ENCODE data around the gene ESRRB. TPM values are rescaled to one million over a fixed set of nuclear protein-coding genes. Genes with fewer than 3 reads are reported as not detected.

Gene ESRRB
- total and polyA plus RNA-seq, 2 donors, result 0.04 TPM; not detected in 1

DNA sequence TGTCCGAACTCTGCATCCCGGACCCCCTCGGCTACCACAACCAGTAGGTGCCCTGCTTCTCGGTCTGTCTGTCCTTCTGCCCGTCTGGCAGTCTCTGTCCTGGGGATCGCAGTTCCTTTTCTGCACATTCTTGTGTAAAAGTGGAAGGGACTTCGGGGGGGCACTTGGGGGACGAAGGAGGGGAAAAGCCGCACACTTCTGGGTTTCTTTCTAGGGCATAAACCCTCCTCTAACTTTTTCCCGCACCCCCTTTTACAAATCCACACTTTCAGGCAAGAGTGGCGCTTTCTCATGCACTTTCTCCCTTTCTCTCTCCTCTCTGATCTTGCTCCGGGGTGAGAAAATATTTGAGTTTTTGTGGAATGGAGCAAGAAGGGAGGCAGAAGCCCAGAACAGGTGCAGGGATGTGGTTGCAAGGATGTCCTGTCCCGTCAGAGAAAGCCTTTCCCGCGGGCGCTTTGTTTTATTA, 506 bp downstream of the ESRRB start:
- Histone ChIP-seq H3K36me3 (ENCODE audit: insufficient read depth) (no peaks in the 10 kb centered on the region), H3K27ac (ENCODE audit: low read depth) (no peak overlapping the region), H3K4me1 (ENCODE audit: insufficient read depth) (no peaks in the 10 kb centered on the region), H3K4me3 (ENCODE audit: low read depth, low read length) (no peak overlapping the region)
- 2% methylated on average over 16 of the region's 16 CpGs for WGBS
- no peak for DNase-seq (ENCODE audit: extremely low spot score)

- WGBS, result under 1% methylated on average over 80 of the region's 80 CpGs
- Histone ChIP-seq H3K27ac (ENCODE audit: low read depth) (no peak overlapping the region), H3K4me3 (ENCODE audit: low read depth, low read length) (no peak overlapping the region), H3K4me1 (ENCODE audit: insufficient read depth) (no peaks in the 10 kb centered on the region), H3K36me3 (ENCODE audit: insufficient read depth) (no peaks in the 10 kb centered on the region)
- DNase-seq (ENCODE audit: extremely low spot score), result no peak
Measured at GRCh38 chr14:76376878-76377734, 1.2 kb downstream of the ESRRB start.

DNA sequence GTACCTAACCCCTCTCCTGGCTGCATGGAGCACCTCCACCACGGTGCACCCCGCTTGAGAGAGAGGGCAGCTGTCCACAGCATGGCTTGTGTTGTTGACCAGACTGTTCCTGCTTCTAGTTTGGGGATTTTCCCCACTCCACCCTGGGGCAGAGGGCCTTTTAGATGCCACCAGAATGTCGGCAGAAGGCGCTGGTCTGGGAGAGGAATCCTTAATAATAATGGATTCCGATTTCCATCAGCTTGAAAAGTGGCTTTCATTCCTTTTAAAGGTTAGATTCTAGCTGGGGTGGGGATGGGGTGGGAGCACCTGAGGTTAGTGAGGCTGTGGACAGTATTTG, 1.8 kb downstream of the ESRRB start:
- H3K4me1 ChIP-seq (ENCODE audit: insufficient read depth), result no peaks in the 10 kb centered on the region
- no peaks in the 10 kb centered on the region for H3K36me3 ChIP-seq (ENCODE audit: insufficient read depth)
- 15% methylated on average over 5 of the region's 5 CpGs for WGBS
- no peak for DNase-seq (ENCODE audit: extremely low spot score)
- no peak overlapping the region for H3K4me3 ChIP-seq (ENCODE audit: low read depth, low read length)
- H3K27ac ChIP-seq (ENCODE audit: low read depth), result no peak overlapping the region

GRCh38 chr14:76380991-76381390, 5.1 kb downstream of the ESRRB start:
- Histone ChIP-seq H3K36me3 (ENCODE audit: insufficient read depth) (no peaks in the 10 kb centered on the region), H3K4me1 (ENCODE audit: insufficient read depth) (no peaks in the 10 kb centered on the region), H3K27ac (ENCODE audit: low read depth) (no peak overlapping the region), H3K4me3 (ENCODE audit: low read depth, low read length) (no peak overlapping the region)
- 18% methylated on average over 7 of the region's 7 CpGs for WGBS
- DNase-seq (ENCODE audit: extremely low spot score), result no peak

- Histone ChIP-seq H3K27ac (ENCODE audit: low read depth) (no peak overlapping the region), H3K4me1 (ENCODE audit: insufficient read depth) (no peaks in the 10 kb centered on the region), H3K4me3 (ENCODE audit: low read depth, low read length) (no peak overlapping the region), H3K36me3 (ENCODE audit: insufficient read depth) (no peaks in the 10 kb centered on the region)
- WGBS, result 77% methylated on average over 7 of the region's 7 CpGs
- DNase-seq (ENCODE audit: extremely low spot score), result no peak
Measured at GRCh38 chr14:76381817-76382494, 6.0 kb downstream of the ESRRB start.

DNA sequence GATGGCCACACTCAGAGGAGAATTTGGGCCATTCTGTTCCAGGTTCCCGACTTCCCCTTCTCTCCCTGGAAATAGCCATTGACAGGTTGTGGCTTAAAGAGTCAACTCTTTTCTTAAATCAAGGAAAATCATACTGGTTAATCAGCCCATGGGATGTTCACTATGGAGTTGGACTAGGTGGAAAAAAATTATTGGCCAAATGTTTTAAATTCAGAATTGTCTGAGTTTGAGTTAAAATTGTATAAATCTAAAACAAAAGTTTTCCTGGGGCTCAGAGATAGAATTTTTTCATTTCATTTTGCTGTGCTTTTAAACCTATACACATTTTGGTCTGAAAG, 6.5 kb downstream of the ESRRB start:
- H3K27ac ChIP-seq (ENCODE audit: low read depth), result no peak overlapping the region
- no peaks in the 10 kb centered on the region for H3K4me1 ChIP-seq (ENCODE audit: insufficient read depth)
- H3K4me3 ChIP-seq (ENCODE audit: low read depth, low read length), result no peak overlapping the region
- 48% methylated on average over 1 of the region's 1 CpG for WGBS
- DNase-seq (ENCODE audit: extremely low spot score), result no peak
- no peaks in the 10 kb centered on the region for H3K36me3 ChIP-seq (ENCODE audit: insufficient read depth)

GRCh38 chr14:76385435-76385834, 9.5 kb downstream of the ESRRB start:
- Histone ChIP-seq H3K36me3 (ENCODE audit: insufficient read depth) (no peaks in the 10 kb centered on the region), H3K27ac (ENCODE audit: low read depth) (no peak overlapping the region), H3K4me3 (ENCODE audit: low read depth, low read length) (no peak overlapping the region), H3K4me1 (ENCODE audit: insufficient read depth) (no peaks in the 10 kb centered on the region)
- DNase-seq (ENCODE audit: extremely low spot score), result no peak
- 66% methylated on average over 4 of the region's 4 CpGs for WGBS

GRCh38 chr14:76386944-76387782, 11.2 kb downstream of the ESRRB start:
- DNase-seq (ENCODE audit: extremely low spot score), result peak; percentile 14
- H3K27ac ChIP-seq (ENCODE audit: low read depth), result no peak overlapping the region
- WGBS, result 18% methylated on average over 11 of the region's 11 CpGs
- no peaks in the 10 kb centered on the region for H3K4me1 ChIP-seq (ENCODE audit: insufficient read depth)
- no peak overlapping the region for H3K4me3 ChIP-seq (ENCODE audit: low read depth, low read length)
- no peaks in the 10 kb centered on the region for H3K36me3 ChIP-seq (ENCODE audit: insufficient read depth)

GRCh38 chr14:76389841-76390240, 13.9 kb downstream of the ESRRB start:
- no peak for DNase-seq (ENCODE audit: extremely low spot score)
- Histone ChIP-seq H3K4me1 (ENCODE audit: insufficient read depth) (no peaks in the 10 kb centered on the region), H3K4me3 (ENCODE audit: low read depth, low read length) (no peak overlapping the region), H3K27ac (ENCODE audit: low read depth) (no peak overlapping the region), H3K36me3 (ENCODE audit: insufficient read depth) (no peaks in the 10 kb centered on the region)
- 61% methylated on average over 9 of the region's 9 CpGs for WGBS

GRCh38 chr14:76390621-76391020, 14.7 kb downstream of the ESRRB start:
- 94% methylated on average over 7 of the region's 7 CpGs for WGBS
- Histone ChIP-seq H3K36me3 (ENCODE audit: insufficient read depth) (no peaks in the 10 kb centered on the region), H3K4me1 (ENCODE audit: insufficient read depth) (no peaks in the 10 kb centered on the region), H3K27ac (ENCODE audit: low read depth) (no peak overlapping the region), H3K4me3 (ENCODE audit: low read depth, low read length) (no peak overlapping the region)
- DNase-seq (ENCODE audit: extremely low spot score), result no peak

DNA sequence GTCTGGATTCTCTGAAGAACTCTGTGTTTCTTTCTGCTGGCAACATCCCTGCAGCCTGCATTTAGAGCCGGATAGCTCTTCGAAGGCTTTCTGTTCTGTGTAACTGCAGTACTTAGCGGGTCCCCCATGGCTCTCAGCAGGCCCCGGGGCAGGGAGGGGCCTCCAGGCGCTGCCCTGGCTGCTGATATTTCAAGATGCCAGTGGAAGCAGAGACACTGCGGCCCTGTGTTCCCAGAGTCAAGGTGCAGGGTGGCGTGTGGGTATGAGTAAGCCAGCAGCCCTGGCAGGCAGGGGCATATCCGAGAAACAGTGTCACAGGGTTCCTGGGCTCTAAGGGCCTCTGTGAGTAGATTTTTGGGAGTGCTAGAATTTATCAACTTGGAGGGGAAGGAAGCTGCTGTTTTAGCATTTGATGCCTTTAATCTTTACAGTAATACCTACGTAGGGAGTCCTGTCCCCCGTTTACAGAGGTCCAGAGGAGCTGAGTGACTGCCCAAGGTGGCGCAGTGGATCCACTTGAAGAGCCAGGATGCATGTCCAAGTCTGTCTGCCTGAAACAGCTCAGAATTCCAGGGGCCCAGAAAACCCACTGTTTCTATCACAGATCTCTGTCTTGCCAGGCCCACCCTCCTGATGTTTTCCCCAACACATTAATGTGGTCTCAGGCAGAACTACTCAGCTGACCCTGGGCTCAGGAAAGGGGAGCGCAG, 16.2 kb downstream of the ESRRB start:
- WGBS, result 69% methylated on average over 12 of the region's 12 CpGs
- Histone ChIP-seq H3K4me3 (ENCODE audit: low read depth, low read length) (no peak overlapping the region), H3K36me3 (ENCODE audit: insufficient read depth) (no peaks in the 10 kb centered on the region), H3K27ac (ENCODE audit: low read depth) (no peak overlapping the region), H3K4me1 (ENCODE audit: insufficient read depth) (no peaks in the 10 kb centered on the region)
- DNase-seq (ENCODE audit: extremely low spot score), result no peak

GRCh38 chr14:76394569-76394968, 18.6 kb downstream of the ESRRB start:
- Histone ChIP-seq H3K27ac (ENCODE audit: low read depth) (no peak overlapping the region), H3K4me3 (ENCODE audit: low read depth, low read length) (no peak overlapping the region), H3K36me3 (ENCODE audit: insufficient read depth) (no peaks in the 10 kb centered on the region), H3K4me1 (ENCODE audit: insufficient read depth) (no peaks in the 10 kb centered on the region)
- DNase-seq (ENCODE audit: extremely low spot score), result no peak
- WGBS, result 75% methylated on average over 5 of the region's 5 CpGs

DNA sequence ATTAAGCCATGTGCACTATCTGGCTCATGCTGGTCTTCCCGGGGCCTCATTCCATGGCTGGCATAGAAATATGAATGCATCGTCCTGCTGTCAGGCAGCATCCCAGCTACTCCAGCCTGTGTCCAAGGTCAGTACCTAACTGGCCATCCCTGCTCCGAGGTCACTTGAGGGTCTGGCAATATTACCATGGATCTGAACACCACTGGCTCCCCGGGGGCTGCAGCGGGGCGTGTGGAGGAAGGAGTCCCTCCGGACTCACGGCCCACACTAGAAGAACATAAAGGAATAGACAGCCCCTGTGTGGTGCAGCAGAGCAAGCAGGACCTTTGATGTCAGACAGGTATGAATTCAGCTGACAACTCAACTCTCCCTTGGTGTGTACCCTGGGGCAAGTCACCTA, 19.2 kb downstream of the ESRRB start:
- Histone ChIP-seq H3K4me3 (ENCODE audit: low read depth, low read length) (no peak overlapping the region), H3K4me1 (ENCODE audit: insufficient read depth) (no peaks in the 10 kb centered on the region), H3K27ac (ENCODE audit: low read depth) (no peak overlapping the region), H3K36me3 (ENCODE audit: insufficient read depth) (no peaks in the 10 kb centered on the region)
- WGBS, result 84% methylated on average over 8 of the region's 8 CpGs
- no peak for DNase-seq (ENCODE audit: extremely low spot score)

Data from urinary bladder (tissue), 4 donors.